HL-60 (cell line): ENCODE measurements around the gene SEZ6.

Experiments used
- CTCF ChIP-seq: IDR thresholded peaks from one replicate; pipeline ENCODE4 v1.5.1; 2011; ENCODE audit warnings: low read length, control low read depth, inconsistent platforms; ENCODE audit not compliant: insufficient read depth
- POLR2AphosphoS5 ChIP-seq: IDR thresholded peaks from 2 replicates; pipeline ENCODE4 v1.6.1; 2012; ENCODE audit warnings: low read depth

- no peak for TF ChIP-seq CTCF
- TF ChIP-seq POLR2AphosphoS5 = no peak
Measured at GRCh38 chr17:28961391-28961790, 44.4 kb downstream of the SEZ6 start.
